Measurements from ENCODE around the gene NOL9. TPM values are rescaled to one million over a fixed set of nuclear protein-coding genes. Genes with fewer than 3 reads are reported as not detected.
A peak's percentile ranks its signal among the peaks of the same experiment; 100 is the strongest.

The NOL9 gene
- total and polyA plus RNA-seq, 2 of the 13 experiments (the other 11 are each of a cell fraction or from before 2014, with no cell fraction given): 18.0 to 24.7 TPM

- no peak overlapping the region for H3K27ac ChIP-seq (ENCODE audit: extremely low read length, insufficient read depth, low read length)
- WGBS (ENCODE audit: low lambda C conversion rate): 33% methylated on average over 23 of the region's 31 CpGs
- H3K9me3 ChIP-seq (ENCODE audit: low read length): no peaks in the 10 kb centered on the region
- H3K36me3 ChIP-seq (replicated peaks in 1 of 2; ENCODE audit: control insufficient read depth in 1 of 2, insufficient read depth in 2 of 2, low read length in 2 of 2): no peaks in the 10 kb centered on the region
- ChIA-PET POLR2A (no interaction called here), CTCF (ENCODE audit: low intra/inter-chr PET ratio, low total read pairs) (no interaction called here)
- H2AFZ ChIP-seq (ENCODE audit: low read length): no peak overlapping the region
- H4K20me1 ChIP-seq (ENCODE audit: insufficient read depth, low read length): no peaks in the 10 kb centered on the region
- intact Hi-C loops (cut with micrococcal nuclease; ENCODE audit: unreplicated experiment): no loop called here
- DNase-seq (ENCODE audit: low spot score) (no peak), ATAC-seq (0 out of 3 replicates have a peak, but pooled peaks have one; percentile 2), FAIRE-seq (no peak)
- H3K4me3 ChIP-seq (replicated peaks in 1 of 3; ENCODE audit: insufficient read depth in 1 of 3, low read depth in 2 of 3, low read length in 3 of 3): peak overlapping the region in 1 of 3 experiments; percentile 18; a peak in 2 of 6 replicates
- BruUV-seq (replicated peaks): no TSS peak
- H3K9ac ChIP-seq (ENCODE audit: insufficient read depth, low read depth, low read length): no peak overlapping the region
- H3K27me3 ChIP-seq (ENCODE audit: control insufficient read depth in 1 of 2, insufficient read depth in 2 of 2, low read length in 2 of 2): peaks cover 34 to 76% of the 10 kb centered on the region in 2 experiments; a peak in 4 of 5 replicates
- in situ Hi-C loops (cut with HindIII; ENCODE audit: extremely low pct_ligation_motif_present, low pct_unique_long_range_greater_than_20kb): no loop called here
- TF ChIP-seq SP5 (CRISPR knock-in tag; IDR thresholded peaks at IDR 0.05; ENCODE audit: borderline replicate concordance, low read depth): no peak
- 0 out of 2 replicates have a peak, but pooled peaks have one; percentile 32 for TF ChIP-seq RBFOX2 (IDR thresholded peaks at IDR 0.05; ENCODE audit: low read depth, low read length)
- peak; percentile 12; the same call in 1 of the 2 replicates for TF ChIP-seq GABPB1 (CRISPR knock-in tag; IDR thresholded peaks at IDR 0.05)
- TF ChIP-seq HNF4G (IDR thresholded peaks at IDR 0.05; ENCODE audit: borderline replicate concordance, low read depth, low read length): no peak
- no peak for TF ChIP-seq HNF4G (CRISPR knock-in tag; IDR thresholded peaks at IDR 0.05; ENCODE audit: borderline replicate concordance, low read depth)
- 0 out of 2 replicates have a peak, but pooled peaks have one; percentile 7 for TF ChIP-seq KDM5B (CRISPR knock-in tag; IDR thresholded peaks at IDR 0.05; ENCODE audit: borderline replicate concordance)
- no peak for TF ChIP-seq ZNF260 (CRISPR knock-in tag; IDR thresholded peaks at IDR 0.05; ENCODE audit: borderline replicate concordance, low read depth)
- TF ChIP-seq PATZ1 (CRISPR knock-in tag; IDR thresholded peaks at IDR 0.05): 0 out of 2 replicates have a peak, but pooled peaks have one; percentile 2
- TF ChIP-seq ZFY (CRISPR knock-in tag; IDR thresholded peaks at IDR 0.05): peak; percentile 28; the same call in 1 of the 2 replicates
- TF ChIP-seq ZNF770 (CRISPR knock-in tag; IDR thresholded peaks at IDR 0.05): 0 out of 2 replicates have a peak, but pooled peaks have one; percentile 27
- peak; percentile 39 for TF ChIP-seq ZNF687 (CRISPR knock-in tag; IDR thresholded peaks at IDR 0.05)
- peak; percentile 84 for TF ChIP-seq ZNF629 (CRISPR knock-in tag; conservative IDR thresholded peaks at IDR 0.05)
- H3K4me2 ChIP-seq (ENCODE audit: low read depth, low read length): peak overlapping the region; percentile 40
- peaks cover 62% of the 10 kb centered on the region for H3K4me1 ChIP-seq (ENCODE audit: insufficient read depth, low read length)
- no peaks in the 10 kb centered on the region for H3K79me2 ChIP-seq (ENCODE audit: insufficient read depth, low read length)
These were observed 48.7 kb downstream of the NOL9 start for GRCh38 chr1:6505367-6506209.
